ENCODE results near the gene TBL1X. TPM values are rescaled to one million over a fixed set of nuclear protein-coding genes. Genes with fewer than 3 reads are reported as not detected.
A peak's percentile ranks its signal among the peaks of the same experiment; 100 is the strongest.

Gene TBL1X
- total RNA-seq, 2 donors from 2014 or later = 8.0 to 18.6 TPM

DNA sequence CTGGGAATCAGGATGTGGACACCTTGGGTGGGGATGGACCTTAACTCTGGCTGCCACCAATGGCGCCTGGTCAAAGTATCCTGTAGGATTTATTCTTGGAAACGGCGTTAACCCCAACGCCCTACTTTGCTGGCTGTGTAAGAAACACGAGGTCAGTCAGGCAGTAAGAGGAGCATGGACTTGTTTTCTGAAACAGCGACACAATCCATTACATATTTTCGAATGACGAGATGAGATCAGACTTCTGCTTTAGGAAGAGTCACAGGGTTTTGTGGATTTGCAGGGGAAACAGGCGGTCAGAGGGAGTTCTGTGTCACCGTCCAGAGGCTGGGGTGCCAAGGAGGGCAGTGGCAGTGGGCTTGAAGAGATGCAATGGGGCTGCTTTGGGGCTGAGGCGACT lies 92.2 kb downstream of the TBL1X start:
- H3K4me1 Mint-ChIP-seq = peaks cover 10% of the 10 kb centered on the region
- H3K9me3 Mint-ChIP-seq = no peaks in the 10 kb centered on the region
- peaks cover 7% of the 10 kb centered on the region for H3K36me3 Mint-ChIP-seq (ENCODE audit: low read depth)
- no peaks in the 10 kb centered on the region for H3K27me3 Mint-ChIP-seq
- no peak for ATAC-seq (replicated peaks)
- no peak overlapping the region for H3K27ac Mint-ChIP-seq
- no peak overlapping the region for H3K4me3 Mint-ChIP-seq

DNA sequence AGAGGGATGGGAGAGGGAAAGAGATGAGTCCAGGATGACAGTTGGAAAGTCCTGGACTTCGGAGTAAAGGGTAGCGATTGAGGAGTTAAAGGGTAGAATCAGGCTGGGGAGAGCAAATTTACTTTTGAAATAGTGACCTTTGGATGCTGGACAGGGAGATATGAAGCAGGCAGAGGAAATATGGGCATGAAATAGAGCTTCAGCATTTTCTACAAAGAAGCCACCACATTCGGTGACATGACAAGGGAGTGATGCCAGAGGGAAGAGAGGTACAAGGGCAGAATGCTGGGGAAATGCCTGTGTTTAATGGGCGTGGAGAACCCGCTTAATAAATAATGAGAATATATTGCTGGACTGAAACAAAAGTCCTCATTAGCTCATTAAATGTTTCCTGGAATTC lies 92.7 kb downstream of the TBL1X start:
- peaks cover 7% of the 10 kb centered on the region for H3K4me1 Mint-ChIP-seq
- no peaks in the 10 kb centered on the region for H3K9me3 Mint-ChIP-seq
- ATAC-seq (replicated peaks) = no peak
- no peak overlapping the region for H3K27ac Mint-ChIP-seq
- no peak overlapping the region for H3K4me3 Mint-ChIP-seq
- H3K36me3 Mint-ChIP-seq (ENCODE audit: low read depth) = peaks cover 7% of the 10 kb centered on the region
- H3K27me3 Mint-ChIP-seq = no peaks in the 10 kb centered on the region

DNA sequence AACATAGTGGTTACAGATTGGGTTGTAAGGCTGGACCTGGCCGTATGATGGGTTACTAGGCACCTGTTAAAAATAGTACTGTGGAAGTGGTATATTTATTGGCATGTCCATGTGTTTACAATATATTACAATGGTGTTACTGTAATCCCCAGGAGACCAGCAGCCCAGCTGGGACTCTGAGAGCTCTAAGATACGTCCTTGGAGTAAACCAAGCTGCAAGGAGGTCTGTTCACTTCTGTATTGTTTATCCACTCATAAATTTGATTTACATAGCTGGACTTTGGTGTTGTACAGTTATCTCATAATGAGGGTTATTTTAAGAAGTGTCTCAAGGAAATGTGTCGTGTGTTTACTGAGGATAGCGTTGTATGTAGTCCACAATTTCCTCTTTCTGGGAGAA lies 93.8 kb downstream of the TBL1X start:
- peaks cover 7% of the 10 kb centered on the region for H3K4me1 Mint-ChIP-seq
- H3K27ac Mint-ChIP-seq = no peak overlapping the region
- H3K9me3 Mint-ChIP-seq = no peaks in the 10 kb centered on the region
- peaks cover 7% of the 10 kb centered on the region for H3K36me3 Mint-ChIP-seq (ENCODE audit: low read depth)
- no peak overlapping the region for H3K4me3 Mint-ChIP-seq
- no peak for ATAC-seq (replicated peaks)
- no peaks in the 10 kb centered on the region for H3K27me3 Mint-ChIP-seq

DNA sequence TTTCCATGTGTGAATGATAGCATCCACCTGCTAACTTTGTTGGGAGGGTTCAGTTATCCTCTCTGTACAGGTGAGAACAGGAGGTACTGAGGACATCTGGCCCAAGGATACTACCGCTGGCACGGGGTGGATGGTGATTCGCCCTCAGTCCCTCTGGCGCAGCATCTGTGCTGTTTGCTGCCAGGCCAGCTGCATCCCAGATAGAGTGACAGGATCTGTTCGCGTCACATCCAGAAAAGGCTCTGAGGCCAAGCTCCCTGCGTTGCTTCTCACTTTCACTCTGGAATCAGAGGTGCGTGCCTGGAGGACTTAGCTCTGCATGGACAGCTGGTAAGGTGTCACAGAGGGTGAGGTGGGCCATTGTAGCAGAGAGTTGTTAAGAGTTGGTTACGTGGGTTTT lies 95.4 kb downstream of the TBL1X start:
- Mint-ChIP-seq H3K36me3 (ENCODE audit: low read depth) (peaks cover 7% of the 10 kb centered on the region), H3K27ac (no peak overlapping the region), H3K4me1 (peaks cover 7% of the 10 kb centered on the region), H3K9me3 (no peaks in the 10 kb centered on the region), H3K27me3 (no peaks in the 10 kb centered on the region), H3K4me3 (no peak overlapping the region)
- no peak for ATAC-seq (replicated peaks)

DNA sequence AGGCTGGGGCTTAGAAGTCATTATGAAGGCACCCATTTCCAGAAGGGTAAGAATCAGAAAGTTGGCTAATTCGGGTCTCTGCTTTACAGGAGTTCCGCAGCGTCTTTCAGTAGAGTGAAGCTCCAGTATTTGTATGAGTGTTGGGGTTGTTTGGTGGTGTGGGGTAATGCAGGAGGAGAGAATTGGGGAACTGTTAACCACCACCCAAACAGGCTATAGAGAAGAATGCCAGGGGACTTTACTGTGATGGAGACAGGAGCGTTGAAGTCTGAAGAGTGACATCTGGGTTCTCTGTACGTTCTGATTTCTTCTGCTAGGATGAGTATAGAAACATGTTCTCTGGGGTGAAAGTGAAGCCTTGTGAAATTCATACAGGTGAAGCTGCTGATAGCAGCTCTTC lies 96.3 kb downstream of the TBL1X start:
- Mint-ChIP-seq H3K27me3 (no peaks in the 10 kb centered on the region), H3K4me1 (peaks cover 7% of the 10 kb centered on the region), H3K4me3 (no peak overlapping the region), H3K9me3 (no peaks in the 10 kb centered on the region), H3K27ac (no peak overlapping the region), H3K36me3 (ENCODE audit: low read depth) (peaks cover 7% of the 10 kb centered on the region)
- ATAC-seq (replicated peaks) = no peak

DNA sequence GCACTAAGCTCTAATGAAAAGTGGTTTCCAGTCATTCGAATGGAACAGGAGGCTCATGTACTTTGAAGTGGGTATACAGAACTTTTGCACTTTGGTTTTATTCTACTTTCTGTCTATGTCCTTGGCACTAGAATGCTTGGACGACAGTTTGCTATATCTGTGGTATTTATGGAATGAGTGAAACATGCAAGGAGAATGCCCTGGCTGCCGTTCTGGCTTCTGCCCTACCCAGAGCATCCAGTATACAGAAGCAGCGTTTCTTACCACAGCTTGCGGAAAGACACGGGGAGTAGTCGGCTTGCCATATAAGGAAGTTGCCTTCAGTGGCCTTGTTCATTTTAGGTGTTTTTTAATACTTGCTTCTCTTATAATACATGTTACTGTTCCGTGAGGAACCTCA lies 98.0 kb downstream of the TBL1X start:
- Mint-ChIP-seq H3K36me3 (ENCODE audit: low read depth) (peaks cover 7% of the 10 kb centered on the region), H3K27me3 (no peaks in the 10 kb centered on the region), H3K9me3 (no peaks in the 10 kb centered on the region), H3K27ac (no peak overlapping the region), H3K4me1 (no peaks in the 10 kb centered on the region), H3K4me3 (no peak overlapping the region)
- ATAC-seq (replicated peaks) = no peak

DNA sequence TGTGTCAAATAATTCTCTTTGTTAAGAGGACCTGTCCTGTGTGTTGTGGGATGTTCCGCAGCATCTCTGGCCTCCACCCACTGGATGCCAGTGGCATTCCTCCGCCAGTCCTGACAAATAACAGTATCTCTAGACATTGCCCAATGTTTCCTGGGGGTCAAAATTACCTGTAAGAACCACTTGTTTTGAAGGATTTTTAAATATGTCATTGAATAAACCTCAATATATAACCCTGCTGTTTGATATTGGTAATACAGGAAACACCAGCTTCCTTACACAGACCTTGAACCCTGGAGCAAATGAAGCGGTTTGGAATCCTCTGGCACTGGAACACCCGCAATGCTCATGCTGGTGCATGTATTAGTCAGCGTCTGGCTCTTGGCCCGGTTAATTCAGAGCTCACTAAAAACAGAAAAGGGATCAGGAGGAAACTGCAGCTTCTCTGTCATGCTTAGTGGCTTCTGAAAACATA lies 101.3 kb downstream of the TBL1X start:
- Mint-ChIP-seq H3K4me1 (no peaks in the 10 kb centered on the region), H3K36me3 (ENCODE audit: low read depth) (peaks cover 7% of the 10 kb centered on the region), H3K27me3 (no peaks in the 10 kb centered on the region), H3K9me3 (no peaks in the 10 kb centered on the region), H3K4me3 (peak overlapping the region; percentile 44), H3K27ac (no peak overlapping the region)
- peak; percentile 63 for ATAC-seq (replicated peaks)

DNA sequence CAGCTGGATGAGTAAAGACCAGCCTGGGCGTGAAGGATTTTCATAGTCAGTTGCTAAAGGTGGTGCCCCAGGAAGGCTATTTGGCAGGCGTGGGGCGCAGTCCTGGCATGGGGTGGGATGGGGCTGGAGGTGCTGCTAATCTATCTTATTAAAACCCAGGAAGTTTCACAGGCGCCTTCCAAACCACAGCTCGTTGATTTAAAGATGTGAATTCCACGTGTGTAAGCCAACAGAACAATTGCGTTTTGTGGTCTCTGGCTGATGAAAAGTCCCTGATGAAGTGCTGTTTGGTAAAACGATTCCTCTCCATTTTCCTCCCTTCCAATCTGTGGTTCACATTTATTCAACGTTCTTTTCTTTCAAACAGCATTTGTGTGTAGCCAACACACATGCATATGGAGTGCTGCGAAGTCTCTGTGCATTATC lies 105.0 kb downstream of the TBL1X start:
- Mint-ChIP-seq H3K27ac (no peak overlapping the region), H3K36me3 (ENCODE audit: low read depth) (no peaks in the 10 kb centered on the region), H3K9me3 (no peaks in the 10 kb centered on the region), H3K27me3 (no peaks in the 10 kb centered on the region), H3K4me3 (no peak overlapping the region), H3K4me1 (peaks cover 8% of the 10 kb centered on the region)
- no peak for ATAC-seq (replicated peaks)

DNA sequence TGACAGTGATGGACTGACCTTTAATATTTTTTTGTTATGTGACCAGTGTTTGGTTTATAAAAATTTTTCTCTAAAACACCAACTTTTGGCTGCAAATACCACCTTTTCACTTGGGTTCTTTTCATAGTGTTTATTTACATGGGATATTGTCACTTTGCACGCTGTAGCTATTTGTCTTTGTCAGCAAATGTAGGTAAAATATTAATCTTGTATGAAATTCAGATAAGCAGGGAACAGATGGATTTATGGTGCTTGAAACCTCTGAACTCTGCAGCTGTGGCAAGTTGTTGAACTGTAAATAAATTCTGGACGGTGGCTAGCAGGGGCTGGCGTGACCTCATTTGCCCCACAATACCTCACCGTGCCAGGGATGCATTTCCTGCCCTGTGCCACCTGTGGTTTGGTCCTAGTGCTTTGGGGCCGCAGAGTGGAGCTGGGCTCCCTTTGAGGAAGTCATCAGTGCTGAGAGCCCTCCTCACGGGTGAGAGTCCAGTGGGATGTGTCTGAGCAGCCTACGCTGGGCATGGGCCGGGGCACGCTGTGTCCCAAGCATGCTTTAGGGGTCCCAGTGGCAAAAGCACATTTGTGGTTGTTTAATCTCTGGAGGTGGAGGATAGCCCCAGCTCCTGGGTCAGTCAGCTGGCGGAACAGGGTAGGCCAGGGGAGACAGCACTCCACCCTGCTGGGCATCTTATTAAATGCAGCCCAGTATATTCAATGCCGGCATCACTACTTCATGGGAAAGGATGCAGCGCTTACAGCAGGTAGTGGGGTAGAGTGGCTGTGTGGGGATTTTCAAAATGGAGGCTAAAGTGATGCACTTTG lies 108.6 kb downstream of the TBL1X start:
- no peaks in the 10 kb centered on the region for H3K27me3 Mint-ChIP-seq
- peaks cover 8% of the 10 kb centered on the region for H3K4me1 Mint-ChIP-seq
- ATAC-seq (replicated peaks) = no peak
- no peaks in the 10 kb centered on the region for H3K36me3 Mint-ChIP-seq (ENCODE audit: low read depth)
- no peak overlapping the region for H3K4me3 Mint-ChIP-seq
- no peaks in the 10 kb centered on the region for H3K9me3 Mint-ChIP-seq
- H3K27ac Mint-ChIP-seq = no peak overlapping the region

DNA sequence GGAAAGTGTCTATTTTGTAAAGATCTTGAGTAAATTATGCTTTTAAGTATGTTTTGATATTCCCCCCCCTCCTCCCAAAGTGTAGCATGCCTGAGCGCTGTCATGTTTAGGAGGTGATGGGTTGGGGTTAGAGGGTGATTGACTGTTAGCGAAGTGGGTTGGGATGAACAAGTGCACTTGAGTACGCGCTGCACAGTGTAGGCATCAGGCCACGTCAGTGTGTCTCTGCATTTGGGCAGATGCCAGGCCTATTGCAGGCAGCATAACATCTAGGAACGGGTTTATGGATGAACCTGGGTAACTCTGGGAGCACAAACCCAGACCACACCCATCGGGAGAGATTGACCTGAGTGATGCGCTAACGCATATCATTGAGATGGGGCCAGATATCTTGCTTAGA lies 111.2 kb downstream of the TBL1X start:
- no peak overlapping the region for H3K27ac Mint-ChIP-seq
- no peaks in the 10 kb centered on the region for H3K36me3 Mint-ChIP-seq (ENCODE audit: low read depth)
- ATAC-seq (replicated peaks) = no peak
- H3K27me3 Mint-ChIP-seq = no peaks in the 10 kb centered on the region
- no peak overlapping the region for H3K4me3 Mint-ChIP-seq
- peaks cover 8% of the 10 kb centered on the region for H3K4me1 Mint-ChIP-seq
- no peaks in the 10 kb centered on the region for H3K9me3 Mint-ChIP-seq

DNA sequence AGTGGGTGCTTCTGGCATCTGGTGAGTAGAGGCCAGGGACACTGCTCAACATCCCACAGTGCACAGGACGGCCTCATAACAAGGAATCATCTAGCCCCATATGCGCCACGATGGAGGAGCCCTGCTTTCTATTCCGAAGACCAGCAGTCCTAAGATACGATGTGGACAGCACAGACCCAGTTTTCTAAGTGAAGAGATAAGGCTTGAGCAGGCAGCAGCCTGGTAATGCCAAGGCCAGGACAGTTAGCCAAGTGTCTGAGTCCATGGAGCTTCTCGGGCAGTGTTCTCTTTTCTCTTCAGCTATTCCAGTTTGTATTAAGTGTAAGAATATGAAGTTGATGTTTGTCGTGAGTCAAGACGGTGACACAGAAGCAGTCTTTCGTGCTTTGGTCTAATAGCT lies 112.7 kb downstream of the TBL1X start:
- Mint-ChIP-seq H3K4me3 (no peak overlapping the region), H3K4me1 (peaks cover 3% of the 10 kb centered on the region), H3K27ac (no peak overlapping the region), H3K36me3 (ENCODE audit: low read depth) (no peaks in the 10 kb centered on the region), H3K9me3 (no peaks in the 10 kb centered on the region), H3K27me3 (no peaks in the 10 kb centered on the region)
- ATAC-seq (replicated peaks) = no peak

DNA sequence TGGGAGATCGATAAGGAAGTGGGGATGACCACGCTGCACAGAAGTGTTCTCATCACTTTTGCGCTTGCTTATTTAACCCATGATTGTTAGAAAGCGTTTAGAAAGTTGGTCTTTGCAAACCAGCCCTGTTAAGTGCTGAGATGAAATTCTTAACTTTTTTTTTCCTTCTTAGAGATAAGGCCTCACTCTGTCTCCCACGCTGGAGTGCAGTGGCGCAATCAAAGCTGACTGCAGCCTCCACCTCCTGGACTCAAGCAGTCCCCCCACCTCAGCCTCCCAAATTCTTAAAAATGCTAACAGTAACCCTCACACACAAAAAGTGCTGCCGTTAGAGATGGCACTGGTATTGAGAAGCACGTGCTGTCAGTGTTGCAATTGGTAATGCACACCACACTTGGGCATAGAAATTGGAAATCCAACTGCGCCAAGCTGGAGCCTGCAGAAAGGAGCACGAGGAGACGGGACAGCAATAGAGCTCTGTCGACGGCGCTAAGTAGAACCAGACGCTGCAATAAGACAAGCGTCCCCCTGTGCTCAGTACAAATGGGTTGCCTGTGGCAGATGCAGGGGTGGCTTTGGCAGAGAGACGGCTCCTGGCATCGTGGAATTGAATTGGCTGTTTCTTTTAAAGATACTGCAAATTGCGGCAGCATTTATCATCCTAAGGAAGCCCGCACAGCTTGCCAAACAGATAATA lies 113.4 kb downstream of the TBL1X start:
- Mint-ChIP-seq H3K27me3 (no peaks in the 10 kb centered on the region), H3K9me3 (no peaks in the 10 kb centered on the region), H3K4me1 (no peaks in the 10 kb centered on the region), H3K4me3 (no peak overlapping the region), H3K27ac (no peak overlapping the region), H3K36me3 (ENCODE audit: low read depth) (no peaks in the 10 kb centered on the region)
- no peak for ATAC-seq (replicated peaks)

DNA sequence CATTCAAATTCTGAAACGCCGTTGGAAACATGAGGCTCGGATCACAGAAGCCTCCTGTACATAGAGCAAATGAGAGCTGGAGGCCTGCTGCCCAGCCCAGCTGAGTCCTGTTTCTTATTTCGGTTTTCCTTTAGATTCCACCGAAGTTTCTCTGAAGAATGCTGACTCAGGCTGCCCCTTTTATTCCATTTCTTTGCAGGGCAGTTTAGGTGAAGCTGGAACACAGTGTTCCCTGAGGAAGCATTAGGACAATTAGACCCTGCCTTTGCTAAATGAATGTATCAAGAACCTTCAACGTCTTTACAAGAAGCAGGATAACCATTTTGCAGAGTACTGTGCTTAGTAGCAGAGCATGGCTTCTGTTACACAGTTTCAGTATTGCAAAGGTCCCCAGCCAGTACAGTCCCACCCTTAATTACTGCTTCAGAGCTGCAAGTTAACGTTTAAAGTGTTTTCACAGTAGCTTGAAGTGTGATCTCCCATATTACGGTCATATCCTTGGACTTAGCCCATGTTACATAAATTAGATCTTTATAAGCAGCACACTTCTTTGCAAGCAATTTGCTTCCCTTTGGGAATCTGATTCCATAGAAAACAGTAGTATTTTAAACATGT lies 117.0 kb downstream of the TBL1X start:
- no peaks in the 10 kb centered on the region for H3K27me3 Mint-ChIP-seq
- ATAC-seq (replicated peaks) = no peak
- peaks cover 8% of the 10 kb centered on the region for H3K4me1 Mint-ChIP-seq
- H3K4me3 Mint-ChIP-seq = no peak overlapping the region
- H3K9me3 Mint-ChIP-seq = no peaks in the 10 kb centered on the region
- H3K36me3 Mint-ChIP-seq (ENCODE audit: low read depth) = no peaks in the 10 kb centered on the region
- H3K27ac Mint-ChIP-seq = no peak overlapping the region

DNA sequence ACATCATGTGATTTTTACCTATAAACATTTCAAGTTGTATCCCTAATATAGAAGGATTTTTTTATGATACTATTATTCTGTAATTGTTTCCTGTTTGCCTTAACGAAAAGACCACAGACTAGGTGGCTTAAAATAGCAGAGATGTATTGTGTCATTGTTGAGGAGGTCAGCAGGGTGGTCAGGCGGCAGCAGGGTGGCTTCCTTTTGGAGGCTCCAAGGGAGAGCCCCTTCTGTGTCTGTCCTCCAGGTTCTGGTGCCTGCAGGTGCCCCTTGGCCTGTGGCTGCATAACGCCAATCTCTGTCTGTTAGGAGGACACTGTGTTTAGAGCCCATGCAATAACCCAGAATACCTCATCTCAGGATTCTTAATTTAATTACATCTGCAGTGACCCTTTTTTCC lies 118.1 kb downstream of the TBL1X start:
- no peak for ATAC-seq (replicated peaks)
- Mint-ChIP-seq H3K4me1 (peaks cover 8% of the 10 kb centered on the region), H3K27me3 (no peaks in the 10 kb centered on the region), H3K9me3 (no peaks in the 10 kb centered on the region), H3K27ac (no peak overlapping the region), H3K36me3 (ENCODE audit: low read depth) (no peaks in the 10 kb centered on the region), H3K4me3 (no peak overlapping the region)

DNA sequence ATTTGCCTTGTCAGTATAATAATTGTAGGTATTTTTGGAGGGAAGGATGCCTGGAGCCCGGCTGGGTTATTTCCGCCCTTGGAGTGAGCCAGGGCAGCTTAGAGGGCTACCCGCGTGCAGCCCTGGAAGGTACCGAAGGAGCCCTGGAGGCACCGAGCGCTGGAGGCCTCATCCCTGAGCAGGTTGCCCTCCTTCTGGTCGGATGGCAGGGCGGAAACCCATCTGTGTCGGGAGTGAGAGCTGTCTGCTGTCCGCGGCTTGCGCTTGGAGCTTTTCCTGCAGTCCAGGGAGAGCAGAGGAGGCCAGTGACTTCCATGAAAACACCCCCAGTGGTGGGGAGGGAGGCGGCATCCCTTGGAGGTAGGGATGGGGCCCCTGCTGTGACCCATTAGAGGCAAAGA lies 122.1 kb downstream of the TBL1X start:
- no peak for ATAC-seq (replicated peaks)
- peaks cover 8% of the 10 kb centered on the region for H3K4me1 Mint-ChIP-seq
- no peaks in the 10 kb centered on the region for H3K36me3 Mint-ChIP-seq (ENCODE audit: low read depth)
- H3K4me3 Mint-ChIP-seq = no peak overlapping the region
- no peaks in the 10 kb centered on the region for H3K27me3 Mint-ChIP-seq
- H3K27ac Mint-ChIP-seq = no peak overlapping the region
- no peaks in the 10 kb centered on the region for H3K9me3 Mint-ChIP-seq
